HG03354 (cell line): ENCODE data around the gene RITA1.

Source experiments
- ATAC-seq: cut with Tn5 transposase; IDR thresholded peaks from one replicate; pipeline ENCODE4 v1.9.1; 2021; ENCODE audit warnings: mild to moderate bottlenecking; ENCODE audit not compliant: unreplicated experiment, poor library complexity, severe bottlenecking

Gene RITA1

GRCh38 chr12:113152835-113153814 is 32.4 kb upstream of the RITA1 start:
- peak; percentile 57 for ATAC-seq

GRCh38 chr12:113154351-113154973 is 31.1 kb upstream of the RITA1 start:
- ATAC-seq, result no peak

DNA sequence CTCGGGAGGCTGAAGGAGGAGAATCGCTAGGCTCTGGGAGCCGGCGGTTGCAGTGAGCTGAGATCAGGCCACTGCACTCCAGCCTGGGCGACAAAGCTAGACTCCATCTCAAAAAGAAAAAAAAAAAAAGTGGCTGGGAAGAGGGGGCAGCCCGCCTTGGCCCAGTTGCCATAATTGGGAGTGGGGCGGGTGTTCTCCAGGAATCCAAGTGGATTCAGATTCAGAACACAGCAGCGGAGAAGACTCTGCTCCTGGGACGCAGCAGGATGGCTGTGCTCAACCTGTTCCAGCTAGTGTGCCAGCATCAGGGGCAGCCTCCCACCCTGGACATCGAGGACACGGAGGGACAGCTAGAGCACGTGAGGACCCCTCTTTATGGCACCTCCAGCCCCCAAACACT is 30.5 kb upstream of the RITA1 start:
- no peak for ATAC-seq

DNA sequence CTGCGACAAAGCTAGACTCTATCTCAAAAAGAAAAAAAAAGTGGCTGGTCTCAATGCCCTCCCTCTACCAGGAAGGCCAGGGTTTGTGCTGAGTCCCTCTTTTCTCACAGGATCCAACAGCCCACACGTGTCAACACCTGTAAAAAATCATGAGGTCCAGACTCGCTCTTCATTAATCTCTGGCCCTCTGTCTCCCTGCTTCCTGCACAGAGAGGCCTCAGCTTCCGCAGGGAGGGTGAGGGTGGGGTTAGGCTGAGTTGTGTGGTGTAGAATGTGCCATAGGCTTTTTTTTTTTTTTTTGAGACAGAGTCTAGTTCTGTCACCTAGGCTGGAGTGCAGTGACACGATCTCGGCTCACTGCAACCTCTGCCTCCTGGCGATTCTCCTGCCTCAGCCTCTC is 29.9 kb upstream of the RITA1 start:
- no peak for ATAC-seq

DNA sequence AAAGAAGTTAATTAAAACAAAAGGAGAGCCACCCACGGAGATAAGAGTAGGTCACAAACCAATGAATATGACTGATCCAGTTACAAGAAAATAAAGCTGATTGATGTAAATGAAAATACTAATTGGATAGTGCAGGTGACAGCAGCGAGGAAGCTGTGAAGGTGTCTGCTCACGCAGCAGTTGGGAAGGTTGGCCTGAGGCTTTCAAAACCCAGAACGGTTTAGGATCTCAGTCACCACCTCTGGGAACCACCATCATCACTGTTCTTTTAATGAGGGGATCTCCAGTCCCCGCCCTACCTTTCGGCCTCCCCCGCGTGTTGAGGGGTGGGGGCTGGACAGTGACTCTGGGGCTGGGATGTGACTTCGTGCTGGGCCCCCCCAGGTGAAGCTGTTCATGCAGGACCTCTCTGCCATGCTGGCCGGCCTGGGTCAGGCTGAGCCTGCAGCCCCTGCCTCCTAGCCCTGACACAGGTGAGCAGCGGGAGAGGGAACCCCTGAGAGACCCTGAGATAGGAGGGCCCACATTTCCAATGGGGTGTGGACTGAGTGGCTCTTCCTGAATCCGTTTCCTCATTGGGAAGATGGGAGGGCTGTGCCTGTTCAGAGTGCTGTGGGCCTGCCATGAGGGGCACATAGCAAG is 28.2 kb upstream of the RITA1 start:
- ATAC-seq, result no peak

DNA sequence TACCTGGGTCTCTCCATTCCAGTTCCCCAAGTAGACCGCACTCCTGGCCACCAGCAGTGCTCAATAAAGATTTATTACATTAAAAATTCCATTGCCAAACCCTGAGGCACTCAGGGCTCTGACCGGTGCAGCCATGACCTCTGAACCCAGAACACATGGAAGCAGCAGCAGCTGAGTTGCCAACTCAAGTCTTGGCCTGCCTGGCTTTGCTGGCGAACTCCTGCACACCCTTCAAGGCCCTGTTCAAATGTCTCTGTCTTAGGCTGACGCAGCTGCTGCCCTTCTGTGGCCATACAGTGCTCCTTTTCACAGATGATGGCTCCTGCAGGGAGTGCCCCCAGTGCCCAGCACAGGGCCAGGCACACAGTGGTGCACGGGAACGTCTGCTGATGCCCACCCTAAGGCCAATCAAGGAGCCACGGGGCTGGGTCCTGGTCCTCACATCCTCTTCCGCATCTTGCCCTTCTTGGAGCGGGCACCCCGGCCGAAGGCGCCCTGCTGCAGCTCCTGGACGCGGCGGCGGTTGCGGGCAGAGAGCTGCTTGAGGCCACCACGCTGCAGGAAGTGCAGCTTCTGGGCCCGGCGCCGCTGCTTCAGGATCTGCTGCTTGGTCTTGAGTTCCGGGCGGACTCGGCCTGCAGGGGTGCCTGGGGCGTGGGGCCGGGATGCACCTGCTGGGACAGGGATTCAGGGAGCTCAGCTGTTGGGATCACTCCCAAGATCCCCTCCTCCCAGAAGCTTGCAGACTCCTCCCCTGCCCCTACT is 26.9 kb upstream of the RITA1 start:
- ATAC-seq, result no peak

- ATAC-seq, result no peak
These were observed 25.6 kb upstream of the RITA1 start for GRCh38 chr12:113159937-113160336.

DNA sequence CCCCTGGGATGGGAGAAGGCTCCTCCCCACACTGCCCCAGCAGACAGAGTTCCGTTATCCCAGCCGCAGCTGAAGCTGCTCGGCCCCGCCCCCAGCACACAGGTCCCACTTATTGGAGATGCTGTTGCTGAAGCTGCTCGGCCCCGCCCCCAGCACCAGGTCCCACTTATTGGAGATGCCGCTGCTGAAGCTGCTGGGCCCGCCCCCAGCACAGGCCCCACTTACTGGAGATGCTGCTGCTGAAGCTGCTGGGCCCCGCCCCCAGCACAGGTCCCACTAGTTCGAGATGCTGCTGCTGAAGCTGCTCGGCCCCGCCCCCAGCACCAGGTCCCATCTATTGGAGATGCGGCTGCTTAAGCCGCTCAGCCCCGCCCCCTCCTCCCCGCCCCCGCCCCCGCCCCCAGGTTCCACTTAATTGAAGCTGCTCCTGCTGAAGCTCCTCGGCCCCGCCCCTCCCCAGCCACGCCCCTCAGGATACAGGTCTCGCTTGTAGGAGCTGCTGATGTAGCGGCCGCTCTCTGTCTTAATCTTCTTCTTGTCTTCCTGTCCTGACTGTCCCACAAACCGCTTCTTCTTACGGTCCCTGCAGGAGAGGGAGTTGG is 24.0 kb upstream of the RITA1 start:
- no peak for ATAC-seq

- no peak for ATAC-seq
These were observed 23.2 kb upstream of the RITA1 start for GRCh38 chr12:113162102-113163029.

- no peak for ATAC-seq
These were observed 22.5 kb upstream of the RITA1 start for GRCh38 chr12:113163030-113163360.

- no peak for ATAC-seq
These were observed 21.5 kb upstream of the RITA1 start for GRCh38 chr12:113164014-113164413.

GRCh38 chr12:113165521-113166450 is 19.7 kb upstream of the RITA1 start:
- ATAC-seq, result no peak

DNA sequence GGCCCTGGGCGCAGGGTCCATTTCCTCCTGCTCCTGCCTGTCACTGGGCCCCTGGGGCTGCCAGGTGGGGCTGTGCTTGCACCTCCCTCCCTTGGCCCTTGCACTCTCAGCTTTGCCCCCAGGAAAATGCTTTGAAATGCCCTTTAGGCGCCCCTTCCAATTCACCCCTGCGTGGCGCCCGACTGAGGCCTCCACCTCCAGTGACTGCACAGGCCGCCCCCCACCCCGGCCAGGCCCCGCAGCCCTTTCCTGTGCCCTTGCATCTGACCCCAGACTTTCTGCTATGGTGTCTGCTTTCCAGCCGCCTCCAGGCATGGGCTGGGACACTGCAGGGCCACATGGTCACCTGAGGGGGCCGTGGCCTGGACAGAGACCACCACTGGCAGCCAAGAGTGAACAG is 17.7 kb upstream of the RITA1 start:
- ATAC-seq, result no peak

DNA sequence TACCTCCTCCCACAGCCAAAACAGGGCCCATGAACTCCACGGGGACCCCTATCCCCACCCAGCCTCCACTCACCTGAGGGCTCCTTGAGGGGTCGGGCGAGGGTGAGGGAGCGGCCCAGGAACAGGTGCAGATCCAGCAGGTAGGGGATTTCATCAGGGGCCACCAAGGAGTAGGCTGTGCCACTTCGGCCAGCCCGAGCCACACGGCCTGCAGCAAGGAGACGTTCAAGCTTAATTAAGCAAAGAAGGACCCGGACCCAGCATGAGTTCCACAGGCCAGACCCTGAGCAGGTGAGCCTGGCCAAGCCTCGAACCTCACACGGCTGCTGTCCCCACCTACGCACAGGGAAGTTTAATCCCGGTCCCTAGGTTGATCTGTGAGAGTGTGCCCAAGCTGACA is 15.8 kb upstream of the RITA1 start:
- no peak for ATAC-seq

DNA sequence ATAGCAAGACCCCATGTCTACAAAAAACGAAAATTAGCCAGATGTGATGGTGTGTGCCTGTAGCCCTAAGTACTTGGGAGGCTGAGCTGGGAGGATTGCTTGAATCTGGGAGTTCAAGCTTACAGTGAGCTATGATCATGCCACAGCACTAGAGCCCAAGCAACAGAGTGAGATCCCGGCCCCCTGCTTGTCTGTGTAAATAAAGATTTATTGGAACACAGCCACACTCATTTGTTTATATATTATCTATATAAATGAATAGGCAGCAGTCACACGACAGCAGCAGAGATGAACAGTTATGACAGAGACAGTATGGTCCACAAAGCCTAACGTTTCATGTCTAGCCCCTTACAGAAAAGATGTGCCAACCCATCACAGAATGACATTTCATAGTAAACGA is 15.1 kb upstream of the RITA1 start:
- ATAC-seq, result no peak

- no peak for ATAC-seq
These were observed 14.6 kb upstream of the RITA1 start for GRCh38 chr12:113170926-113171325.

DNA sequence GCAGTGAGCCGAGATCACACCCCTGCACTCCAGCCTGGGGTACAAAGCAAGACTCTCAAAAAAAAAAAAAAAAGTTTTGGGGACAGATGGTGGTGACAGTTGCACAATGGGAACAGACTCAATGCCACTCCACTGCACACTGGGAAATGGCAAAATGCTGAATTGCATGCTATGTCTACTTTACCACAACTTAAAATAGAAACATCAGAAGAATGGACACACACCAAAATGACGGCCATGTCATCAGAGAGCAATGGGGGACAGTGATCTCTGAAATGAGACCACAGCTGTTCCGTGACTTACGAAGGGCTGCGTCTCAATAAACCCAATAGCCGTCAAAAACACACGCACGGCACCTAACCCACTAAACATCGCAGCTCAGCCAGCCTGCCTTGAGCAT is 14.0 kb upstream of the RITA1 start:
- ATAC-seq, result no peak

- no peak for ATAC-seq
These were observed 13.3 kb upstream of the RITA1 start for GRCh38 chr12:113172185-113172584.
